ENCODE data around the gene HLF. TPM values are rescaled to one million over a fixed set of nuclear protein-coding genes. Genes with fewer than 3 reads are reported as not detected.

The HLF gene
- total and polyA plus RNA-seq, 2 donors (not counting 3 experiments of a cell fraction or from before 2014, with no cell fraction given): not detected

- Histone ChIP-seq H3K4me2 (ENCODE audit: insufficient read depth, low read length) (no peak overlapping the region), H3K4me3 (replicated peaks in 1 of 3; ENCODE audit: insufficient read depth in 1 of 3, low read depth in 1 of 3, low read length in 3 of 3) (no peak overlapping the region), H3K9me1 (replicated peaks; ENCODE audit: control insufficient read depth, extremely low read depth, insufficient read depth, low read length) (no peaks in the 10 kb centered on the region), H3K4me1 (ENCODE audit: control insufficient read depth, extremely low read depth, insufficient read depth, low read length) (no peaks in the 10 kb centered on the region), H3K27me3 (ENCODE audit: control insufficient read depth in 2 of 2, insufficient read depth in 2 of 2, low read length in 2 of 2) (peaks cover 0 to 3% of the 10 kb centered on the region in 2 experiments), H2AFZ (ENCODE audit: low read depth, low read length) (no peak overlapping the region), H4K20me1 (replicated peaks; ENCODE audit: control insufficient read depth, extremely low read depth, insufficient read depth, low read length) (no peaks in the 10 kb centered on the region), H3K27ac (ENCODE audit: insufficient read depth, low read depth, low read length) (no peak overlapping the region), H3K9me3 (replicated peaks; ENCODE audit: control insufficient read depth, insufficient read depth, low read length) (no peaks in the 10 kb centered on the region), H3K9ac (replicated peaks; ENCODE audit: extremely low read depth, insufficient read depth, low read length) (no peak overlapping the region), H3K36me3 (ENCODE audit: control insufficient read depth in 2 of 2, extremely low read depth in 1 of 2, insufficient read depth in 2 of 2, low read length in 2 of 2) (no peaks in the 10 kb centered on the region), H3K79me2 (ENCODE audit: control insufficient read depth, insufficient read depth, low read length) (no peaks in the 10 kb centered on the region)
- no peak for FAIRE-seq
- dilution Hi-C loops (cut with MboI; ENCODE audit: extremely low pct_ligation_motif_present, low sequenced_read_pairs) (no loop called here), intact Hi-C loops (cut with micrococcal nuclease) (no loop called here)
- BruUV-seq (replicated peaks): no TSS peak
- POLR2A ChIA-PET: no interaction called here
- CTCF ChIA-PET: no interaction called here
- TF ChIP-seq GATA2 (IDR thresholded peaks at IDR 0.05; ENCODE audit: insufficient read depth, insufficient read length, low read depth, low read length) (no peak), EZH2 (IDR thresholded peaks at IDR 0.05; ENCODE audit: borderline replicate concordance, low read depth, low read length, severe bottlenecking) (no peak), FOS (IDR thresholded peaks at IDR 0.05; ENCODE audit: borderline replicate concordance, insufficient read depth, low read length) (no peak), JUN (IDR thresholded peaks at IDR 0.05; ENCODE audit: borderline replicate concordance, insufficient read depth, insufficient read length, low read depth) (no peak), POLR2A (IDR thresholded peaks at IDR 0.05; ENCODE audit: low read depth, low read length) (no peak), POLR2AphosphoS5 (IDR thresholded peaks at IDR 0.05; ENCODE audit: insufficient read depth, low read depth, low read length) (no peak), MYC (IDR thresholded peaks at IDR 0.05; ENCODE audit: low read depth, low read length) (no peak), MAX (IDR thresholded peaks at IDR 0.05; ENCODE audit: insufficient read depth, insufficient read length) (no peak), CTCF (IDR thresholded peaks at IDR 0.05; ENCODE audit: extremely low read depth in 1 of 2, insufficient read depth in 1 of 2, low read depth in 1 of 2, low read length in 2 of 2) (no peak)
- DNase-seq (ENCODE audit: low read depth, low spot score): no peak
Measured at GRCh38 chr17:55301521-55302406, 37.0 kb downstream of the HLF start.

Data from endothelial cell of umbilical vein (primary cell).